Trophoblast cell (in vitro differentiated cells and primary cell): ENCODE data around the gene INPP5D.

Experiments used
- DNase-seq, 2 donors: peaks; one replicate each; pipeline ENCODE4 v3.0.0-alpha.2; 2016
- H2AFZ ChIP-seq: 2 replicates; pipeline ENCODE4 v1.6.1; 2013; ENCODE audit warnings: low read length, moderate library complexity, mild to moderate bottlenecking; ENCODE audit not compliant: insufficient read depth, poor library complexity
- H2AK5ac ChIP-seq: 2 replicates; pipeline ENCODE4 v1.6.1; 2013; ENCODE audit warnings: mild to moderate bottlenecking, low read length
- H2BK120ac ChIP-seq: 2 replicates; pipeline ENCODE4 v1.6.1; 2013; ENCODE audit warnings: low read length, mild to moderate bottlenecking, moderate library complexity; ENCODE audit not compliant: insufficient read depth, poor library complexity
- H2BK12ac ChIP-seq: 2 replicates; pipeline ENCODE4 v1.6.1; 2013; ENCODE audit warnings: mild to moderate bottlenecking, low read length, moderate library complexity
- H2BK5ac ChIP-seq: 2 replicates; pipeline ENCODE4 v1.6.1; 2013; ENCODE audit warnings: low read length, low read depth, moderate library complexity, mild to moderate bottlenecking; ENCODE audit not compliant: poor library complexity
- H3K14ac ChIP-seq: 2 replicates; pipeline ENCODE4 v1.6.1; 2013; ENCODE audit warnings: mild to moderate bottlenecking, low read length
- H3K18ac ChIP-seq: 2 replicates; pipeline ENCODE4 v1.6.1; 2013; ENCODE audit warnings: mild to moderate bottlenecking, low read length
- H3K23ac ChIP-seq: 2 replicates; pipeline ENCODE4 v1.6.1; 2013; ENCODE audit warnings: low read length
- H3K27ac ChIP-seq: 2 replicates; pipeline ENCODE4 v1.5.1; 2013; ENCODE audit warnings: low read depth, mild to moderate bottlenecking, inconsistent platforms, low read length, moderate library complexity
- H3K27me3 ChIP-seq: 2 replicates; pipeline ENCODE4 v1.6.1; 2013; ENCODE audit warnings: inconsistent platforms, mild to moderate bottlenecking, low read length, moderate library complexity; ENCODE audit not compliant: insufficient read depth
- H3K36me3 ChIP-seq, 2 experiments: 1 replicate in 1 of 2; 2 replicates in 1 of 2; pipeline ENCODE4 v1.6.1; 2013; ENCODE audit warnings: low read length in 2 of 2, mild to moderate bottlenecking in 2 of 2, moderate library complexity in 1 of 2; ENCODE audit not compliant: insufficient read depth in 2 of 2, control insufficient read depth in 1 of 2
- H3K4ac ChIP-seq: 2 replicates; pipeline ENCODE4 v1.6.1; 2013; ENCODE audit warnings: low read depth, mild to moderate bottlenecking, low read length, moderate library complexity
- H3K4me1 ChIP-seq, 2 experiments: 1 replicate in 1 of 2; 2 replicates in 1 of 2; pipeline ENCODE4 v1.6.1; 2013; ENCODE audit warnings: low read length in 2 of 2, mild to moderate bottlenecking in 2 of 2, moderate library complexity in 1 of 2; ENCODE audit not compliant: insufficient read depth in 2 of 2, control insufficient read depth in 1 of 2
- H3K4me2 ChIP-seq: 2 replicates; pipeline ENCODE4 v1.6.1; 2013; ENCODE audit warnings: inconsistent platforms, mild to moderate bottlenecking, low read length, moderate library complexity
- H3K4me3 ChIP-seq: 2 replicates; pipeline ENCODE4 v1.5.1; 2013; ENCODE audit warnings: mild to moderate bottlenecking, low read depth, low read length, inconsistent platforms
- H3K79me1 ChIP-seq: one replicate; pipeline ENCODE4 v1.6.1; 2013; ENCODE audit warnings: low read length
- H3K79me2 ChIP-seq: 2 replicates; pipeline ENCODE4 v1.6.1; 2013; ENCODE audit warnings: low read length, mild to moderate bottlenecking; ENCODE audit not compliant: control insufficient read depth, insufficient read depth, poor library complexity
- H3K9ac ChIP-seq: 2 replicates; pipeline ENCODE4 v1.6.1; 2013; ENCODE audit warnings: mild to moderate bottlenecking, low read length
- H3K9me3 ChIP-seq: 2 replicates; pipeline ENCODE4 v1.6.1; 2013; ENCODE audit warnings: low read depth, mild to moderate bottlenecking, control low read depth, inconsistent platforms, low read length; ENCODE audit not compliant: insufficient read depth
- H4K12ac ChIP-seq: 2 replicates; pipeline ENCODE4 v1.6.1; 2013; ENCODE audit warnings: low read depth, mild to moderate bottlenecking, low read length, moderate library complexity
- H4K8ac ChIP-seq: 2 replicates; pipeline ENCODE4 v1.6.1; 2013; ENCODE audit warnings: low read depth, mild to moderate bottlenecking, low read length, moderate library complexity
- H4K91ac ChIP-seq: one replicate; pipeline ENCODE4 v1.6.1; 2013; ENCODE audit warnings: low read depth, mild to moderate bottlenecking, low read length, moderate library complexity
- WGBS: extraction: QIAGEN DNeasy Blood & Tissue Kit; methylation state at CpG from one replicate; pipeline ENCODE4 v1.1.7; 2013; ENCODE audit warnings: missing lambda C conversion rate; ENCODE audit not compliant: insufficient read length, insufficient coverage; ENCODE audit errors: extremely low coverage; 5-methylcytosine and 5-hydroxymethylcytosine counted together

INPP5D gene

DNA sequence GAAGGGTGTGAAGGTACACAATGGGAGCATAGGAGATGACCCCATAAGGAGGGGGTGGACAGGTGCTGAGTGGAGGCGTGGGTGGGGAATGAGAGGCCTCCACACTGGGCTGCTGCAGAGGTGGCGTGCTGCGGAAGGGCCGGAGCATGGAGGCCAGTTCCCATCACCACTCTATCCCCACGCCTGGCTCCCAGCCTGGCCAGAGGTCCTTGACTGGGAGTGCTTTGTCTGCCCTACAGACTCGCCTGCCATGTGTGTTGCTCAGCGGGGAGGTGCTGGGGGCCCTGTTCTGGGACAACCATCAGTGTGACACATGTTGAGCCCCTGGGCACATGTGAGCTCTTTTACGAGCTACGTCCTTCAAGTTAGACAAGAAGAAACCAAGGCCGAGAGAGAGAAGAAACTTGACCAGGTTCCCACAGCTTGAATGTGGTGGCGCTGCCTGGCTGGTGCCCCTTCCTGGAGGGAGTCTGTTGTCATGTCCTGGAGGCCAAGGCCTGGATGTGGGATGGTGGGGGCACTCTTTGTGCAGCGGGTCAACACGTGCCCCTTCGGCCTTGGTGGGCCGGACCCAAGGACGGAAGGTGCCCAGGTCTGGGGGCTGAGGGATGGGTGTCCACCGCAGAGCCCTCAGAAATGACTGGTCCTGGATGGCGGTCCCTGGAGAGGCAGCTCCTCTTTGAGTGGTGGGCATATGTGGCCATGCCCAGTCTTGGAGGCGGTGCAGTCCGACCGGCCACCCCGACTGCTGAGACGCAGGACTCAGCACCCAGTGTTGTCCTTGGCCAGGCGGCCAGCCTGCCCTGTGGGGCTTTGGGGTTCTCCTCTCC is 1.2 kb upstream of the INPP5D start:
- Histone ChIP-seq H2BK5ac (no peak overlapping the region), H3K36me3 (no peaks in the 10 kb centered on the region), H2BK120ac (no peak overlapping the region), H3K27ac (no peak overlapping the region), H3K14ac (no peak overlapping the region), H4K12ac (no peak overlapping the region), H4K8ac (no peak overlapping the region), H2AK5ac (no peak overlapping the region), H4K91ac (no peak overlapping the region), H3K9ac (no peak overlapping the region), H2BK12ac (no peak overlapping the region), H2AFZ (no peak overlapping the region), H3K4me1 (peaks cover 13% of the 10 kb centered on the region in 2 experiments), H3K79me2 (no peaks in the 10 kb centered on the region), H3K27me3 (no peaks in the 10 kb centered on the region), H3K9me3 (peaks cover 2% of the 10 kb centered on the region), H3K4me2 (no peak overlapping the region), H3K4me3 (no peak overlapping the region), H3K18ac (no peak overlapping the region), H3K23ac (no peak overlapping the region), H3K4ac (no peak overlapping the region), H3K79me1 (no peaks in the 10 kb centered on the region)
- DNase-seq, result no peak
- no CpG with 5 or more reads among the region's 24 CpGs for WGBS

DNA sequence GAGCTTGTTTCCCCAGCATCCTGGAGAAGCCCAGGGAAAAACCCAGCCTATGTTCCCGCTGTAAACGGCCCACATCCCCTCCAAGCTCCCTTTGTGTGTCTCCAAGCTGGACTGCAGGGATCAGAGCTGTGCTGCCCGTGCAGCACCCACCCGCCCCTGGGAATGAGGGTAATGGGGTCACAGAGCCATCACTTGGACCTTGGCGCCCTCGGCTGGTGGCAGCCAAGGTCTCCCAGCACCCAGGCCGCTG is 670 bp upstream of the INPP5D start:
- Histone ChIP-seq H3K14ac (no peak overlapping the region), H3K36me3 (no peaks in the 10 kb centered on the region), H2BK5ac (no peak overlapping the region), H3K4me2 (no peak overlapping the region), H4K91ac (no peak overlapping the region), H3K9me3 (peaks cover 2% of the 10 kb centered on the region), H4K12ac (no peak overlapping the region), H3K9ac (no peak overlapping the region), H3K27ac (no peak overlapping the region), H3K4me1 (peaks cover 13% of the 10 kb centered on the region in 2 experiments), H2BK120ac (no peak overlapping the region), H3K79me2 (no peaks in the 10 kb centered on the region), H3K23ac (no peak overlapping the region), H3K18ac (no peak overlapping the region), H3K27me3 (no peaks in the 10 kb centered on the region), H3K4ac (no peak overlapping the region), H3K4me3 (no peak overlapping the region), H2AK5ac (no peak overlapping the region), H2AFZ (no peak overlapping the region), H4K8ac (no peak overlapping the region), H2BK12ac (no peak overlapping the region), H3K79me1 (no peaks in the 10 kb centered on the region)
- no peak for DNase-seq
- WGBS, result no CpG with 5 or more reads among the region's 7 CpGs

DNA sequence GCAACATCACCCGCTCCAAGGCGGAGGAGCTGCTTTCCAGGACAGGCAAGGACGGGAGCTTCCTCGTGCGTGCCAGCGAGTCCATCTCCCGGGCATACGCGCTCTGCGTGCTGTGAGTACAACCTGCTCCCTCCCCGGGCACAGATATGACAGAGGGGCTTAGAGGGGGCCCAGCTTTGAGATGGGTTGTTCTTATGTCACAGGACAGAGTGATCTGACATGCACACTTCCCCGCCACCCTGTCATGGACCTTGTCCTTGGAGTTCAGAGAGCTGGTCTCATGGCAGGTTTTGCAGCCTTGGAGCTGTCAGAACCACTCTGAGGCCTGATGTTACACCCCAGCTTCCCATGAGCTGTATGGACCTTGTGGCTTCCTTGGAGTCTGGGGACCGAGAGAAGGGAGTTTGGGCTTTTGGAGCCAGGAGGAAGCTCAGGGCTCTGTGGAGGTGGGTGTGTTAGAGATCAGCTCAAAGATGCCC is 398 bp downstream of the INPP5D start:
- H2BK120ac ChIP-seq, result no peak overlapping the region
- H3K27me3 ChIP-seq, result no peaks in the 10 kb centered on the region
- no peak overlapping the region for H3K4ac ChIP-seq
- no peak overlapping the region for H3K9ac ChIP-seq
- H3K4me2 ChIP-seq, result no peak overlapping the region
- DNase-seq, result no peak
- H3K18ac ChIP-seq, result no peak overlapping the region
- no peaks in the 10 kb centered on the region for H3K79me1 ChIP-seq
- H4K91ac ChIP-seq, result no peak overlapping the region
- no peaks in the 10 kb centered on the region for H3K36me3 ChIP-seq
- H3K79me2 ChIP-seq, result no peaks in the 10 kb centered on the region
- no peak overlapping the region for H2BK12ac ChIP-seq
- H3K23ac ChIP-seq, result no peak overlapping the region
- H2BK5ac ChIP-seq, result no peak overlapping the region
- H3K9me3 ChIP-seq, result peaks cover 2% of the 10 kb centered on the region
- H2AK5ac ChIP-seq, result no peak overlapping the region
- no peak overlapping the region for H4K12ac ChIP-seq
- WGBS, result no CpG with 5 or more reads among the region's 13 CpGs
- H3K4me3 ChIP-seq, result no peak overlapping the region
- no peak overlapping the region for H3K14ac ChIP-seq
- peaks cover 13% of the 10 kb centered on the region in 2 experiments for H3K4me1 ChIP-seq
- no peak overlapping the region for H3K27ac ChIP-seq
- no peak overlapping the region for H4K8ac ChIP-seq
- no peak overlapping the region for H2AFZ ChIP-seq

DNA sequence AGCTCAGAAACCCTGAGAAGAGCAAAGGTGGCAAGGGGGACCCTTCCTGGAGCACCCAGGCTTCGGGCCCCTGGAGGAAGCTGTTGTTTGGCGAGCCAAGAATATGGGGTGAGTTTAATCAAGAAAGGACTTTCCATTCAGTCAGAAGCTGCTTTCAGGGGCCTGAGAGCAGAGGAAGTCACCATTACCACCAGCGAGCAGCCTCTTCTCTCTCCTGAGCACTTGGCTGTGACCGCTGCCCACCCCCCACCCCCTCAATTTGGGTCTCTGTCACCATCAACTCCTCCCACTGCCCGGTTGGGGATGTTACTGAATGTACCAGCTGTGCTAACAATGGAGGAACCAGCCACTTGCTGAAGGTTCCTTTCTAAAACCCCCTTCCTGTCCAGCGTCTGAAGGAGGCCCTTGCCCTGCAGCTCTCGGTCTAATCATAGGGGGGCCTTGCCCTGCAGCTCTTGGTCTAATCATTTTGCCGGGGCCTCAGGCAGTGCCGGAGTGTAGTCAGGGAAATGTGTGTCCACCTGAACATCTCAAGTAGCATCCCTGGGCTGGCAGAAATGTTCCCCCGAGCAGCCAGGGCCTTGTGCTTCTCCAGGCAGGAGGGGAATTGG is 943 bp downstream of the INPP5D start:
- Histone ChIP-seq H3K23ac (no peak overlapping the region), H3K14ac (no peak overlapping the region), H4K91ac (no peak overlapping the region), H2BK12ac (no peak overlapping the region), H3K4ac (no peak overlapping the region), H2BK5ac (no peak overlapping the region), H3K27ac (no peak overlapping the region), H3K4me2 (no peak overlapping the region), H3K36me3 (no peaks in the 10 kb centered on the region), H3K79me1 (no peaks in the 10 kb centered on the region), H3K4me3 (no peak overlapping the region), H3K9me3 (peaks cover 2% of the 10 kb centered on the region), H3K27me3 (no peaks in the 10 kb centered on the region), H3K9ac (no peak overlapping the region), H4K8ac (no peak overlapping the region), H3K79me2 (no peaks in the 10 kb centered on the region), H2BK120ac (no peak overlapping the region), H2AFZ (no peak overlapping the region), H2AK5ac (no peak overlapping the region), H4K12ac (no peak overlapping the region), H3K4me1 (peaks cover 13% of the 10 kb centered on the region in 2 experiments), H3K18ac (no peak overlapping the region)
- WGBS, result no CpG with 5 or more reads among the region's 10 CpGs
- no peak for DNase-seq
